NCI-H1436 treated with DMSO at 0.1 percent for 48 hours (cell line): ENCODE data around the gene NECTIN1.

ENCODE experiments used
- DNase-seq: peaks from one replicate; lab custom pipeline; 2025; lab: John Stamatoyannopoulos, UW

NECTIN1 gene

DNA sequence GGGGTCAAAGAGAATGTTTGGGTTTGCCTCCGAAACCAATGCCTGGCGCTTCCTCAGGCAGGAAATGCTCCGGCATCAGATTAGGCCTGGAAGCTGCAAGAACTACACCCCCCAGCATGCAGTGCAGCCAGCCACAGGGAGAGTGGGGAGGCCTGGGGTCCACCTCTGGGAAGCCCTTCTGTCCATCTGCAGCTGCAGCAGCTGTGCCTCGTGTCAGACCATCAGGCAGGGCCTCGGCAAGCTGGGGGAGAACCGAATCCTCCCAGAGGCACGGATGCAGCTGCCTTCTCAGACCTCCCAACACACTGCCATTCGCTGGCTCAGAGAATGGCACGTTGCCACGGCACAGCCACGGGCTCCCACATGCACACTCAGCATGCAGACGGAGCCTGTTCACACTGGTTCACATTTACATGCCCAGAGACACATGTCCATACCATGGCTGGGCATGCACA is 57.4 kb downstream of the NECTIN1 start:
- DNase-seq, result no peak

DNA sequence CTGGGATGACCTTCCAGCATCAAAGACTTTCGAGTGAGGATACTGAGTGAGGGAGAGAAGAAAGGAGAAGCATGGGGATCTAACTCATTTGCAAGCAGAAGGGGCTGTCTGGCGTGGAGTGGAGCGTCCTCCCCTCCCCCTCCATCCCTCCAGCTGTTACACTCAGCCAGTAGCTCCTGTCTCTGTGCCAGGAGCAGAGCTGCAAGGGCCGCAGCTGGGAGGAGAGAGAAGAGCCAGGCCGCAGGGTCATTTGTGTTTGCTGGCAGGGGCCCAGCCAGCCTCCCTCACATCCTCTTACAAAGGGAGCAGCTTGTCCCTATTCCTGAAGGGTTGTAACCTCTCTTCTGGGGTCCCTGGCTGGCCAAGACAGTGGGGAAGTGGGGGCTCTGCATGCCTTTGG is 57.9 kb downstream of the NECTIN1 start:
- no peak for DNase-seq

DNA sequence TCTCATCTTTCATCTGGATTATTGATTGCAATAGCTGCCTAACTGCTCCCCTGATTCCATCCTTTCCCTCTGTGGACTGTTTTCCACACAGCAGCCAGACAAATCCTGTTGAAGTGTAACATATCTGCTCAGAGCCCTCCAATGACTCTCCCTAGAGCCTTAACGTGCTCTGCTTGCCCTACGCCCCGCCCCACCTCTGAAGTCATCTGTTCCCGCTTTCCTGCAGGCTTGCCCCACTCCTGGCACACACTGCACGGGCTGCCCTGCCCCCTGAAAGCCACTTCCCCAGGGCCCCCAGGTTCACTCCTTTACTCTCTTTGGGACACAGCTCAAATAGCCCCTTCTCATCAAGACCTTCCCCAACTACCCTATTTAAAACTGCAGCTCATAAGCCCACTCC is 59.5 kb downstream of the NECTIN1 start:
- no peak for DNase-seq

DNA sequence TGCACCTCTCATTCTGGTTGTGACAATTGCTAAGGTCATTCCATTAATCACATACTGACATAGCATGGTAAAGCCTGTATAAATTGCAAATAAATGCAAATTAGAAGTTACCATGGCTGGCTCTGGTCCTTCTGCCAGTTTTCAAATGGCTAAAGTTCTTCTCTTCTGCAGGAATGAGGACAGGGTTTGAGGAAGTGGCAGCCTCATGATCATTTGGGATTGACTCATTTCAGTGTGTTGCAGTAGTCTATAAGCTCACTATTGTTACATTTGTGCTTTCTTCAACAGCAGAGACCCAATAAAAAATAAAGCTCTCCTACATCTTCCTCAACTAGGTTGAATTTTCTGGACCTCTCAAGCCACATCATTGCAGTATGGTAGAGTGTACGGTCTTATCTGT is 60.3 kb downstream of the NECTIN1 start:
- DNase-seq, result no peak

DNA sequence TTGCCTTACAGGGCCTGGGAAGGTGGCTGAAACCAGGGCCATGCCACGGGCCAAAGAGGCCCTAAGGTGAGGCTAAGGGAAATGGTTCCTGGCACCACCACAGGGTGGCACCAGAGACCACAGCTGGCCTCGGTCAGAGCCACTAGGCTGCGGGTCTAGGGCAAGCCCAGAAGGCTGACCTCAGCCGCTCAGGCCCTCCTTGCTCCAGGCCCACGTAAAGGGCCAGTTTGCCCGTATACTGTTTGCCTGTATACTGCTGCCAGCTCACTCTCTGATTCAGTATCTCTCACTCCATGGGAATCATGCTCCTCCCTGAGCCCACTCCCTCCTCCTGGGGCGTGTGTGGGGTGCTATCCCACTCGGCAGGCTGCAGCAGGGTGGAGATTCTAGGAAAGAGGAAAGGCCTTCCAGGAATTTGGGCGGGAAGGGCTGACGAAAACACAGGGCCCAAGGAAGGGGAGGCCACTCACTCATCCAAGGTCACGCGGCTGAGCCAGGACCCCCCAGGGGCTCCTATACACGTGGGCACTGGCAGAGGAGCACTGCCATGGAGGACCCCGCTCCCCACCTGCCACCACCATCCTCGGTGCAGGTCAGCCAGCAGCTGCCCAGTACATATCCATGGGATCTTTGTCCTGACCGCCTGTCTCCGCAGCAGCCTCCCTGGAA is 62.4 kb downstream of the NECTIN1 start:
- no peak for DNase-seq

DNA sequence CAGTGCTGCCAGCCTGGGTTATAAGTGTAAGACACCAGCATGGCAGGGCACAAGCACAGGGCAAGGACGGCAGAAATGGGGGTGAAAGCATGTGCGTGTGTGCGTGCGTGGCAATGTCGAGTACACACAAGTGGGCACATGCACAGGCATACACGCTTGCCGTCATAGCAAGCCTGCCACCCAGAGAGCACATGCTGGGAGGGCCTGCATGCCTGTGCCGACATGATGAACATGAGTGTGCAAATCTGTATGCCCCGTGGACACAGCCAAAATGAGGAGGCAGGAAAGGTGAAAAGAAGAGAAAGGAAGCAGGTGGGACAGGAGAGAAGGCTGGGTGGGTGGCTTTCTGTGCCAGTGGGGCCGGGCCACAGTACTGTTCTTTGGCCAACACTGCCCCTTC is 62.9 kb downstream of the NECTIN1 start:
- no peak for DNase-seq

DNA sequence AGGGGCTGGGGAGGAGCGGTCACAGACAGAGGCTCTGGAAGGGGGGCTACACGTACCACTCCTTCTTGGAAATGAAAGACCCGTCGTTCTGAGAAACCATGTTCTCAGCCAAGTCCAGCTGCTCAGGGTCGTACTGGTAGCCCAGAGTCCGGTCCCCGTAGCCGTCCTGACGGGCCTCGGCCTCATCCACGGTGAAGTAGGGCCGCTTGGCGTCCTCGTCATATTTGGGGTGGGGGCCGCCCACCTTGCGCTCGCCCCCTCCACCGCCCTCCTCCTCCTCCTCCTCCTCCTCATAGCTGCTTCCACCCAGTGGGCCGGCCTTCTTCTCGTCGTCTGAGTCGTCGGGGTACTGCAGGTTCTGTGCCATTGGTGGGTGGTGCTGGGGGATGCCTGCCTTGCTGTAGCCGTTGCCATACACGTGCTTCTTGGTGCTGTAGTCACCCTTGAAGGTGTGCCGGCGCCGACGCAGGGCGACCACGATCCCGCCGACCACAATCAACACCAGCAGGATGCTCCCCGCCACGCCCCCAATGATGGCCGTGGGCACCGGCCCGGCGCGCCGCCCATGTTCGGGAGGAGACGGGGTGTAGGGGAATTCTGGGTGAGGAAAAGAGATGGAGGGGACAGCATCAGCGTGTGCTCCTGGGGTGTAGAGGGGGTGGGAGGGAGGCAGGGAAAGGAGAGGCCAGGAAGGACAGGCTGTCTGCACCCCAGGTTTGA is 64.1 kb downstream of the NECTIN1 start:
- DNase-seq, result no peak

DNA sequence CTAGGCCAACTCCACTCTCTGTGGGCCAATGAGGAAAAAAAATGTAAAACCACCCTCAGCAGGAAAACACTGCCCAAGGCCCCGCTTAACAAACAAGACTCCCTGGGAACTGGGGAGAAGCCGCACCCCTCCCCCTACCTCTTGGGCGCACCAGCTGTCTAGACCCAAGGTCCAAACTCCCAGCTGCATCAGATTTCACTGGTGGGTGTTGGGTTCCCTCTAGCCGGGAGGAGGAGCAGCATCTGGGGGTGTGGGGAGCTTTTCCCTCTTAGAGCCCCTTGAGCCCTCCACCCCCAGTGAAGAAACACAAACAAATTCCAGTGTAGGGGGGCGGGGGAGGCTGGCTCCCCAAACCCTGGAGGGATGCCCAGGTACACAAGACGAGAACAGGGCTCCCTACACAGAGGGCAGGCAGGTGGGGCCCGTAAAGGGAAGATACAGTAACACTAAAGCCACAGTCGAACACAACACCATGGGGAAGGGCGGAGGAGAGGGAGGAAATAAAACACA is 64.9 kb downstream of the NECTIN1 start:
- no peak for DNase-seq

DNA sequence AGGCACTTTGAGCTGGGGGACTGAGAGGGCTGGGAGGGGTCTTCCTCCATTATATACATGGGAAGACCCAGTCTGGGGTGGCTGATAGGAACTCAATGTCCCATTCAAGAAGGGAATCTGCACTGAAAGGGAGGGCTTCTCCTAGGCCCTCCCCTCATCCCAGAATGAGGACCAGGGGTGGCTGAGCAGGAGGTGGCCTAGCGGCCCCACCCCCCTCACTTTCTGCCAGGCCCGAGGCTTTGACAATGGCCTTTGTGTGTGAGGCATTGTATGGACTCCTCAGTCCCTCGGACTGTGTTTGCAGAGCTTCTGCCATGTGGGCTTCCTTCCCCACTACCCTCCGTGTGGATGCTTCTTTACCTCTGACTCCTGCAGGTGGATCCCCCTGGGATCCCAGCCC is 65.7 kb downstream of the NECTIN1 start:
- DNase-seq, result no peak

DNA sequence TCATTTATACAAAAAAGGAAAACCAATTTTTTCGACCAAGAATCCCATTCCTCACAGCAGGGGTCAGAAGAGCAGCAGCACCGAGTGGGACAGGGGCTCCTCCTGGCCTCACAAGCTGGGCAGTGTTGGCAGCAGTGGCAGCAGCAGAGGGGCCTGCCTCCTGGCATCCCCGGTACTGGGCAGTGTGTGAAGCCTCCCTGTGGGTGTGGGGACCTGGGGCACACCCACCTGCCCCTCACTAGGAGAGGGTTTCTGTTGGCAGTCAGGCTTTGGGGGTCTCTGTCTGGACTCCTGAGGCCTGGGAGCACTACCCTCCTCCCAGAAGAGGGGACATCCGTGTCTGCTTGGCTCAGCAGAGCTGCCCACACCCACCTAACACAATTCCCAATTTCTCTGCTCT is 67.8 kb downstream of the NECTIN1 start:
- no peak for DNase-seq

DNA sequence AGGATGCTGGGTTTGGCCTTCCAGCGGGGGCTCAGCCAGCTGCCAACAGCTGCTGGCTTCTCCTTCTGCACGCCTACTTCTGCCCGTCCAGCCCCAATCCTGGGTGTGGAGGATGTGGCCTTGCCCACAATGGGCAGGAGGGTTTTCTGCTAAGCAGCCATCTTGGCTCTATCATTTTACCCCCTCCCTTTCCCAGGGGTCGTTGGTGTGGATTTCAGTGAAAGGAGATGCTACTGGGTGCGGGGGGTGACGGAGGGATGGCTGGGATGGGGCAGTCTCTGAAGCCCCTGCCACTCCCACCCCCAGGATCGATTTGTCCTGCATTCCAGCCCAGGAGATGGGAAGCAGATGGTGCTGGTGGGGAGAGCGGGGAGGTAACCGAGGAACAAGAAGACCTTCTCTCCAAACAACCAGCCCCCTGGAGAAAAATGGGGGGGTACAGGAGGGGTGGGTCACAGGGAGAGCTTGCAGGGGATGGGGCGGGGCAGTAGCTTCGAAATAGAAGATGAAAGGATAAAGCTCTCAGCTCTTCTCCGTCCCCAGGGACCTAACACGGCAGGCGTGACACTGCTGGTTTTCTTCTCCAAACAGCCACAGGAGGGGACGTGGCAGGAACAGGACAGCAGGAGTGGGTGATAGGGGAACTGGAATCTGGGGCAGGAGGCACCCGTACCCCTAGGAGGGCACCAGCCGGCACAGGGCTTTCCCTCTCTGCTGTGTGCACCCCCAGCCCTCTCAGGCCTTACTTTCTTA is 68.9 kb downstream of the NECTIN1 start:
- DNase-seq, result no peak

DNA sequence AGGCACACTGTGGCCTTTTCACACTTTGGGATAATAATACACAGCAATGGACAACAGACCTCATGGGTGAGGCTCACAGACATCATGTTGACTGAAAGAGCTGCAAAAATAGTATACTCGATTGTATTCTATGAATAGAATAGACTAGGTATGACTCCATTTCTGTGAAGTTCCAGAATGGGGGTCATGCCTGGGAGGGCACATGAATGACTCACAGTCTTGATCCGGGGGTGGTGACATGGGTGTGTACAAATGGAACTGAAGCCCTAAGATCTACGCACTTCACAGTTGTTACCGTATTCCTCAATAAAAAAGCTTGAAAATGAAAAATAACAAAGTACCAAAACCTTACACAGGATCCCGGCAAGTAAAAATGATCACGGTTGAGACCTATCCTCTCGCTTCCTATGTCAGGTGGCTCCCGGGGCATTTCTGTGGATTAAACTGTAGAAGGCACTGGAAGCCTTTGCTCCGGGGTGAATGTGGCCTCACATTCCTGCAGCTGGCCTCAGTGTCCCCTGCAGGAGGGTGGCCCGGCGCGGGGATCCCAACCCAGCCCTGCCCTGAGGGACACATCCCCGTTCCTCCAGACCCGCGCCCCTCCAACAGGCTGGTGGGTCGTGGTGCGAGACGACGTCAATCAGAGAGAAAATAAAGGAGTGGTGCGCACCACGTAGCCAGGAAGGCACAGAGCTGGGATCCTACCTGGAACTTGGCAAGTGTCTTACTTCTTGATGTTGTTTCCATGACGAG is 75.9 kb downstream of the NECTIN1 start:
- no peak for DNase-seq

DNA sequence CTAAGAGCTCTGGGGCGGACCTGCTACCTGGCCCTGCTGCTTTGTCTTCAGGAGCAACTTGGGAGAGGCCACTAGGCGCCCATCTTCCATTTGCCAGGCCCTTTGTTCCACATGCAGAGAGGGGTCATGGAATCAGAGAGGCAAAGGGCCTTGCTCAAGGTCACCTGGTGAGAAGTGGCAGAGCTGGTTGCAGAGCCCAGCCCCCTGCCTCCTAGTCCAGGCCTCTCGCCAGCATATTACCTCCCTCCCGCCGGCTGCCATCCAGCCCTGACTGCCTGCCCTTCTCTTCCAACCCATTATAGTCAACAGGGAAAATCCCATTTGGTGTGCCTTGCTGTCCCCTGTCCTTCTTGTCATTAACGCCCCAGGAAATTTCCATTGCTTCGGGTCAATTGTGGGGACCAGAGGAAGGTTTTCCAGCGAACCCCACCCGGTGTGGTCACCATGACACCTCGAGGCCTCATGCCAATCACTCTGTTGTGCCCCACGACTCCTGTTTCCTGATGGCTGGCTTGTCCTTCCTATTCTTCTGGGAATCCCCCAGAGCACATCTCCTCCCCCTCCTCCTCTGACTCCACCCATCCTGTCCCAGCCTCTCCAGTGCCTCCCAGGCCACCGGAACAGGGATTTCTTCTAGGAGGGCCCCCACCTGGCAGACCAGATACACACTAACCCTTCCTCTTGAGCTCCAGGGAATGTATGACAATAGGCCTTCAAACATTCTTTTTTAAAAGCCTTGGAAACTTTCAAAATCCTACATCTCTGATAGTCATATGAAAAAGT is 77.0 kb downstream of the NECTIN1 start:
- DNase-seq, result no peak

DNA sequence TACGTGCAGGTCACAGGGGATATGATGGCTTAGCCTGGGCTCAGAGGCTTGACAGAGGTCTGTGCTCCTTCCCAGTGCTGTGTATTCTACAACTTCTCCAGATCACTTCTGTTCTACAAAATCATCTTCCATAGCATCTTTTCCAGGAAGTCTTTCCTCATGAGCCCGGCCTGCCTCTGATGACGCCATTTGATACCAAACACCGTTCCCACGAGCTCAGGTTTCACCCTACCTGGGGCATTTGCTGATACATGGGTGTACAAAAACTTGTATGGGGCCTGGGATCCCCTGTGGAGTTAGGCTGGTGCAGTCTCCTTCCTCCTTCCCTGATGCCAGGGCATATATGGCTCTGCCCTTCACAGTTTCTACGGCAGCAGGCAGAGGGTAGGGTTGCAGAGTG is 78.7 kb downstream of the NECTIN1 start:
- DNase-seq, result no peak

DNA sequence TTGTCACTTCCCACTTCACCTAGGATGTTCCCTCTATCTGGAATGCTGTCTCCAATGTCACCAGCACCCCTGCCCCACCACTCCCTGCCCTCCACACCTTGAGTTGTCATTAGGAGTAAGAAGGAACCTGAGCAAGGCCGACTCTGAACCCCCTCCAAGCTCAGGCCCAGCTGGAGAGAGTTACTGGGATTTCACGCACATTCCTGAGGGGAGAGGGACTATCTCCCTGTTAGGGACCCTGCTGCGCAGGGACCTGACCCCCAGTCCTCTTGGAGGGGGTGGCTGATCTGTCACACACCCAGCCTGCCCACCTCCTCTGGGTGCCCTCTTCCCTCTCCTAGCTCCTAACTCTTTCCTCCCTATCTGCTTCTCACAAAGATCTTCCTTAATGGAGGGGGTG is 81.7 kb downstream of the NECTIN1 start:
- DNase-seq, result no peak

DNA sequence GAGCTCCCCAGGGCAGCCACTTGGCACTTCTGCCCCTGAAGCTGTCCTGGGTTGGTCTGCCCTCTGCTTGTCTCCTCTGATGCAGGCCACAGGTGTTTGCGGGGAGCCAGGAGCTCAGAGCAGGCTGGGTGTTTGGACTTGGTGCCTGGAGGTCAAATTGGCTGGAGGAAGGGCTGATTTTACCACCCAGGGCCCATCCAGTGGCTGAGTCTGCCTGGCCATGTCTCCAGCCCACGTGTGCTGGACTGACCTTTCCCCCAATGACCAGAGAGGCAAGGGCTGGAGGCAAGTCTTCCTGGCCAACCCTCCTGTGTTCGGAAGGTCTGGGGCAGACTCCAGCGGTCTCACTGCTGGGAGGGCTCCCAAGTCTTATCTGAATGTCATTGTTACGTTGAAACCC is 84.0 kb downstream of the NECTIN1 start:
- no peak for DNase-seq

DNA sequence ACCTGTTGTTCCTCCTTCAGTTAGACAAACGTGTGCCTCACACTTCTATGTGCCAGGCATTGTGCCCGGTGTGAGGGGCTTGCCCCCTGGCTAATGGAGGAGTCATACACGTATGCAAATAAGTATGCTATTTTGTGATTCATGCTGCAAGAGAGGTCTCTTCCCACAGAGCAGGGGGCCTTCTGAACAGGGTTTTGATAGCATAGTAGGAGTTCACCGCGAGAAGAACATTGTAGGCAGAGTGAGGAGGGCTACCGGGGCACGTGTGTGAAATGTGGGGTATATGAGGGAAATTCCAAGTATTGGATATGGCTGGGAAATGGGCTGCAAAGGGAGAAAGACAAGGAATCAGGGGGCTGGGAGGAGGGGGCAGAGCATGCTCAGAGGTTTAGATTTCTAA is 84.5 kb downstream of the NECTIN1 start:
- DNase-seq, result no peak

DNA sequence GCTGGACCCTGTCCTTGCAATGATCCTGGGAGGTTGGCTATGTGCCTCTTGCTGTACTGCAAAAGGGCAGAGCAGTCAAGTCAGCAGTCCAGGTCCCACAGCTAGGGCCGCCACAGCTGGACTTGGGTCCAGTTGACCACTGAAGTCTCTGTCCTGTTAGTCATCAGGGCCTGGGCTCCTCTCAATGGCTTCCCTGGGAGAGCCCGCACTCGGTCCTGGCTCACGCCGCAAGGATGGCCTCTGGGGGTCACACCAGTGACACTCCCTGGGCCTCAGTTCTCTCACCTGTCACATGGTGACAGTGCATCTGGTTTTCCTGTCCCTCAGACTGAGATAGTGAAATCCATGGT is 85.1 kb downstream of the NECTIN1 start:
- no peak for DNase-seq

DNA sequence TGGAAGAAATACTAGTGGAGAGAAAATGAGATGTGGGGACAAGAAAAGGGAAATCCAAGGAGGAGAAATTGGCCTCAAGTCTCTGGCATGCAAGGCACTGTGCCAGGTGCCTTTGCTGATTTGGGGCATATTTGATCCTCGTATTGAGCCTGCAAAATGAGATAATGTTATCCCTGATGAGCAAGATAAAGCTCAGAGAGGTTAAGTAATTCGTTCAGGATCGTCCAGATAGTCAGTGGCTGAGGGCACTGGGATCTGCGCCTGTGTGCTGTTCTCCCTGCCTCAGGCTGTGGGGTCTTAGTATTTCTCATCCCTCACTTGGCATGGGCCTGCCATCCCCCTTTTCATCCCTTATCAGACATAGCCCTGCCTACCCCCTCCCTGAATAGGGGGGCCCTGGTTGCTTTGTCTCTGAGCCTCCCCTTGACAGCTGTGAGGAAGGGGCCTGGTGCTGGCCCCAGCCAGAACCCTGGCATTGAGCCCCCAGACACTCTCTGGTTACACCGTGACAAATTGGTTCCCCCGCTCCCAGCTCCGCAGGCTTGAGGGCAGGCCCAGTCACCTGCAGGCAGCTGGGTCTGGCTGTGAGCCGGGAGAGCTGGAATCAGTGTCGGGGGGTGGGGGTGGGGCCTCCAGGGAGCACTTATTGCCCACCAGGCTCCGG is 85.7 kb downstream of the NECTIN1 start:
- no peak for DNase-seq

DNA sequence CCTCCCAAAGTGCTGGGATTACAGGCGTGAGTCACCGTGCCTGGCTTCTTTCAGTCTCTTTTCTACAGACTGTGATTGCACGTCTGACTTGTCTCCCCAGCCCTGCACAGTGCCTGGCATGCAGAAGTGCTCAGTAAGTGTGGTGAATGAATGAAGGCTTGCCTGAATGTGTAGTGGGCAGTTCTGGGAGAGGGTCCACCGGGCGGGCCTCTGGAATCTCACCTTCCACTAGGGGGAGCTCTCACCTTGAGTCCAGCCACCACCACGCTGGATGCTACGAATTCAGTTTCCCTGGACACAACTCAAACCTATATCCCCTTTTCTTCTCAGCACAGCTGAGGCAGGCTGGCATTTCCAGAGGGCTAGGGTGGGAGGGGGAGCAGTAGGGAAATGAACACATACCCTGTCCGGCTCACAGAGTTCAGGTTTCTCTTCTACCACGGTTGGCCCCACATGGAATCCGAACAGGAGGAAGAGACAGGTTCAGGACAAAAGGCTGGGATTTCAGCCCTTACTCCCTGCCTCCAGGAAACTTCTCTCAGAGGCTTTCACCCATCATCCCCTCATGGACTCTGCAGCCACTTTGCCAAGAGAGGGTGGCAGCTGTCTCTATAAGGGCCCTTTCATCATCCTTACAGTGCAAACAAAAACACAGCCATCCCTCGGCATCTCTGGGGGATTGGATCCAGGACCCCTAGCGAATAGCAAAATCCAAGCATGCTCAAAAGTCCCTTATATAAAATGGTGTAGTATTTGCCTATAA is 86.8 kb downstream of the NECTIN1 start:
- DNase-seq, result no peak
